Measurements from ENCODE around the gene ERBIN. TPM values are rescaled to one million over a fixed set of nuclear protein-coding genes. Genes with fewer than 3 reads are reported as not detected.

The ERBIN gene
- polyA plus RNA-seq, 3 donors: 25.2 to 43.3 (median 28.6) TPM

DNA sequence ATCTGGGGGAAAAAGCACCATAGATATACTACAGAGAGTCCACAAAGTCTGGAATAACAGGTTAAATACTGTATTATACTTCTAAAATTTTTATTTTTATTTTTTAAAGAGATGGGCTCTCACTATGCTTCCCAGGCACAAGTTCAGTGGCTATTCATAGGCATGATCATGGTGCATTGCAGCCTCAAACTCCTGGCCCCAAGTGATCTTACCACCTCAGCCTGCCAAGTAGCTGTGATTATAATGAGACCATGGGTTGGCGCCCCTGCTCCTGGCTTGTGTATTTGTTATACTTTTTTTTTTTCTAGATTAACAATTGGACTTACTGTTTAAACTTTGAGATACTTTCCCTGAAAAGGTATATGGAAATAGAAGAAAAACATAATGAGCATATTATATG is 25.9 kb downstream of the ERBIN start:
- H3K4me1 ChIP-seq (ENCODE audit: control insufficient read depth in 1 of 2, insufficient read depth in 2 of 2, low read length in 2 of 2): no peaks in the 10 kb centered on the region
- no peak overlapping the region for H2AFZ ChIP-seq (ENCODE audit: insufficient read depth, low read depth, low read length, poor library complexity, severe bottlenecking)
- H3K27ac ChIP-seq (ENCODE audit: low read depth in 1 of 2, low read length in 2 of 2): no peak overlapping the region
- peaks cover 4% of the 10 kb centered on the region in 2 donors for H3K36me3 ChIP-seq (replicated peaks in 1 of 2; ENCODE audit: control insufficient read depth in 1 of 2, insufficient read depth in 2 of 2, low read length in 2 of 2)
- H3K4me3 Mint-ChIP-seq: no peak overlapping the region
- no CpG with 5 or more reads among the region's 1 CpG for WGBS (ENCODE audit: insufficient coverage)
- H3K27me3 ChIP-seq (ENCODE audit: control insufficient read depth in 2 of 2, insufficient read depth in 2 of 2, low read length in 2 of 2): no peaks in the 10 kb centered on the region
- H4K20me1 ChIP-seq (ENCODE audit: insufficient read depth, low read length): peaks cover 98% of the 10 kb centered on the region
- TF ChIP-seq, protein P1, sequence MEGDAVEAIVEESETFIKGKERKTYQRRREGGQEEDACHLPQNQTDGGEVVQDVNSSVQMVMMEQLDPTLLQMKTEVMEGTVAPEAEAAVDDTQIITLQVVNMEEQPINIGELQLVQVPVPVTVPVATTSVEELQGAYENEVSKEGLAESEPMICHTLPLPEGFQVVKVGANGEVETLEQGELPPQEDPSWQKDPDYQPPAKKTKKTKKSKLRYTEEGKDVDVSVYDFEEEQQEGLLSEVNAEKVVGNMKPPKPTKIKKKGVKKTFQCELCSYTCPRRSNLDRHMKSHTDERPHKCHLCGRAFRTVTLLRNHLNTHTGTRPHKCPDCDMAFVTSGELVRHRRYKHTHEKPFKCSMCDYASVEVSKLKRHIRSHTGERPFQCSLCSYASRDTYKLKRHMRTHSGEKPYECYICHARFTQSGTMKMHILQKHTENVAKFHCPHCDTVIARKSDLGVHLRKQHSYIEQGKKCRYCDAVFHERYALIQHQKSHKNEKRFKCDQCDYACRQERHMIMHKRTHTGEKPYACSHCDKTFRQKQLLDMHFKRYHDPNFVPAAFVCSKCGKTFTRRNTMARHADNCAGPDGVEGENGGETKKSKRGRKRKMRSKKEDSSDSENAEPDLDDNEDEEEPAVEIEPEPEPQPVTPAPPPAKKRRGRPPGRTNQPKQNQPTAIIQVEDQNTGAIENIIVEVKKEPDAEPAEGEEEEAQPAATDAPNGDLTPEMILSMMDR (IDR thresholded peaks at IDR 0.05): no peak
- H3K27ac Mint-ChIP-seq: no peak overlapping the region
- H3K79me2 ChIP-seq (ENCODE audit: insufficient read depth, low read length): peaks cover 98% of the 10 kb centered on the region
- peaks cover 11 to 15% of the 10 kb centered on the region in 2 donors for H3K36me3 Mint-ChIP-seq
- peaks cover 0 to 3% (median 2%) of the 10 kb centered on the region in 3 donors for H3K27me3 Mint-ChIP-seq (ENCODE audit: low read depth in 3 of 3)
- peaks cover 19% of the 10 kb centered on the region for H3K4me1 Mint-ChIP-seq
- no peak overlapping the region for H3K9ac ChIP-seq (ENCODE audit: insufficient read depth, low read length, poor library complexity, severe bottlenecking)
- no peak overlapping the region for H3K4me2 ChIP-seq (replicated peaks; ENCODE audit: extremely low read depth, low read length, poor library complexity, severe bottlenecking)
- no peak overlapping the region for H3K4me3 ChIP-seq (replicated peaks in 1 of 3; ENCODE audit: low read depth in 2 of 3, low read length in 3 of 3)
- intact Hi-C loops (cut with micrococcal nuclease): no loop called here
- H3K9me3 Mint-ChIP-seq: peaks cover 0 to 4% (median 0%) of the 10 kb centered on the region in 7 donors
- H3K9me3 ChIP-seq (replicated peaks in 1 of 2; ENCODE audit: control insufficient read depth in 1 of 2, insufficient read depth in 1 of 2, low read length in 2 of 2): no peaks in the 10 kb centered on the region
- DNase-seq: no peak

DNA sequence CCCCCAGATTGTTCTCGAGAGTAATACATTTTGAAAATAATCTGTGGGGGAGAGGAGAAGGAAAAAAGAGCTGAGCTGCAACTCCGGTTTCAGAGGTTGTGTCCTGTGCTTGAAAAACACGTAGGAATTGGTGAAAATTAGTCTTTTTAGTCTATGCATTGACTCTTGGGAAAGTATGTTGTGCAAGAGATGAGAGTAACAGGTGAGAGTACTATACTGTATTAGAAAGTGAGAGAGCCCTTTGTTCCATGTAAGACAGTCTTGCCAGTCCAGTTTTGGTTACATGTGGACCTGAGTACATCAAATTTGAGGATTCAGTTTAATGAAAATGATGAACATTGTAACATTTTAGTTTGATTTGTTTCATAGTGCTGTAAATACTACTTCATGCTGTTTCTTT is 27.8 kb downstream of the ERBIN start:
- TF ChIP-seq, protein P1 (IDR thresholded peaks at IDR 0.05): no peak
- Histone ChIP-seq H3K27ac (ENCODE audit: low read depth in 1 of 2, low read length in 2 of 2) (no peak overlapping the region), H3K27me3 (ENCODE audit: control insufficient read depth in 2 of 2, insufficient read depth in 2 of 2, low read length in 2 of 2) (no peaks in the 10 kb centered on the region), H4K20me1 (ENCODE audit: insufficient read depth, low read length) (peaks cover 96% of the 10 kb centered on the region), H3K36me3 (replicated peaks in 1 of 2; ENCODE audit: control insufficient read depth in 1 of 2, insufficient read depth in 2 of 2, low read length in 2 of 2) (peaks cover 0 to 7% of the 10 kb centered on the region in 2 donors), H3K4me1 (ENCODE audit: control insufficient read depth in 1 of 2, insufficient read depth in 2 of 2, low read length in 2 of 2) (no peaks in the 10 kb centered on the region), H3K4me2 (replicated peaks; ENCODE audit: extremely low read depth, low read length, poor library complexity, severe bottlenecking) (no peak overlapping the region), H3K9ac (ENCODE audit: insufficient read depth, low read length, poor library complexity, severe bottlenecking) (no peak overlapping the region), H3K79me2 (ENCODE audit: insufficient read depth, low read length) (peaks cover 94% of the 10 kb centered on the region), H2AFZ (ENCODE audit: insufficient read depth, low read depth, low read length, poor library complexity, severe bottlenecking) (no peak overlapping the region), H3K9me3 (replicated peaks in 1 of 2; ENCODE audit: control insufficient read depth in 1 of 2, insufficient read depth in 1 of 2, low read length in 2 of 2) (no peaks in the 10 kb centered on the region), H3K4me3 (replicated peaks in 1 of 3; ENCODE audit: low read depth in 2 of 3, low read length in 3 of 3) (no peak overlapping the region)
- peak overlapping the region in 1 of 7 donors; percentile 10 for H3K27ac Mint-ChIP-seq
- peaks cover 0 to 2% (median 2%) of the 10 kb centered on the region in 3 donors for H3K27me3 Mint-ChIP-seq (ENCODE audit: low read depth in 3 of 3)
- peaks cover 0 to 4% (median 0%) of the 10 kb centered on the region in 7 donors for H3K9me3 Mint-ChIP-seq
- intact Hi-C loops (cut with micrococcal nuclease): no loop called here
- DNase-seq: no peak
- H3K4me1 Mint-ChIP-seq: peaks cover 19% of the 10 kb centered on the region
- no peak overlapping the region for H3K4me3 Mint-ChIP-seq
- peaks cover 11 to 17% of the 10 kb centered on the region in 2 donors for H3K36me3 Mint-ChIP-seq
- 96% methylated on average over 2 of the region's 3 CpGs for WGBS (ENCODE audit: insufficient coverage)
